ENCODE data around the gene ANP32E. TPM values are rescaled to one million over a fixed set of nuclear protein-coding genes. Genes with fewer than 3 reads are reported as not detected.

ANP32E gene
- total RNA-seq, 1 donor from 2014 or later: 9.7 TPM

GRCh38 chr1:150171801-150172200 is 64.1 kb downstream of the ANP32E start:
- no peak for DNase-seq (ENCODE audit: low read depth in 2 of 2)

DNA sequence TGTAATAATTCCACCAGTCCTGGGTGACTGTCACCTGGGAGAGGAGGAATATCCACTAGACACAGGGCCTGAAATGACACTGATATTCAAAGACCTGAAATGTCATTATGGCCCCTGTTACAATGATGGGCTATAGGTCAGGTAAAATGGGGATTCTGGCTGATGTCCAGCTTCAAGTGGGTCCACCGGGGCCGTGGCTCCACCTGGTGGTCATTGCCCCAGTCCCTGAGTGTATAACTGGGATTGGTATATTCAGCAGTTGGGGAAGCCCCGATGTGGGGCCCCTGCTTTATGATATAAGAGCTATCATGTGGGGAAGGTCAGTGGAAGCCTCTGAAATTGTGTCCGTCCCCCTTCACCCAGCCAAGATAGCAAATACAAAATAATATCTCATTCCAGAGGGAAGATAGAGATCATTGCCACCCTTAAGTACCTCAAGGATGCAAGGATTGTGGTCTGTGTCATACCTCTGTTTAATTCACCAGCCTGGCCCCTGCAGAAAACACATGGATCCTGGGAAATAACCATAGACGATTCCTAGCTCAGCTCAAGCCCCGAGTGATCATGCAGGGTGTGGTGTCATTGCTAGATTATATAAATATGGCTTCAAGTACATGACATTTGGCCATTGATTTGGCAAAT is 66.8 kb downstream of the ANP32E start:
- peak; percentile 75 to 81 for DNase-seq (ENCODE audit: low read depth in 2 of 2)

Other genes with a start within 250 kb of the ANP32E start
- gene OTUD7B, start 225.4 kb downstream of the ANP32E start, total RNA-seq: 8.5 and 11.3 TPM in 2 replicates
- gene VPS45, start 168.3 kb downstream of the ANP32E start, total RNA-seq: 14.8 and 21.0 TPM in 2 replicates
- 39.0 and 57.5 TPM in 2 replicates for gene PLEKHO1, start 86.2 kb downstream of the ANP32E start, total RNA-seq
- not detected in 2 replicates for gene CA14, start 21.7 kb upstream of the ANP32E start, total RNA-seq
- gene APH1A, start 32.9 kb upstream of the ANP32E start, total RNA-seq: 110 and 128 TPM in 2 replicates
- 2.4 and 10.5 TPM in 2 replicates for gene C1orf54, start 36.7 kb upstream of the ANP32E start, total RNA-seq
- 0.44 and 1.4 TPM in 2 replicates for gene CIART, start 46.4 kb upstream of the ANP32E start, total RNA-seq
- gene MRPS21, start 57.7 kb upstream of the ANP32E start, total RNA-seq: 42.9 and 51.6 TPM in 2 replicates
- 17.9 and 25.2 TPM in 2 replicates for gene PRPF3, start 85.4 kb upstream of the ANP32E start, total RNA-seq
- gene RPRD2, start 128.0 kb upstream of the ANP32E start, total RNA-seq: 6.3 and 7.9 TPM in 2 replicates

Data from lung microvascular endothelial cell (primary cell).